ENCODE data around the gene ATG5.
A peak's percentile ranks its signal among the peaks of the same experiment; 100 is the strongest.

The ATG5 gene

DNA sequence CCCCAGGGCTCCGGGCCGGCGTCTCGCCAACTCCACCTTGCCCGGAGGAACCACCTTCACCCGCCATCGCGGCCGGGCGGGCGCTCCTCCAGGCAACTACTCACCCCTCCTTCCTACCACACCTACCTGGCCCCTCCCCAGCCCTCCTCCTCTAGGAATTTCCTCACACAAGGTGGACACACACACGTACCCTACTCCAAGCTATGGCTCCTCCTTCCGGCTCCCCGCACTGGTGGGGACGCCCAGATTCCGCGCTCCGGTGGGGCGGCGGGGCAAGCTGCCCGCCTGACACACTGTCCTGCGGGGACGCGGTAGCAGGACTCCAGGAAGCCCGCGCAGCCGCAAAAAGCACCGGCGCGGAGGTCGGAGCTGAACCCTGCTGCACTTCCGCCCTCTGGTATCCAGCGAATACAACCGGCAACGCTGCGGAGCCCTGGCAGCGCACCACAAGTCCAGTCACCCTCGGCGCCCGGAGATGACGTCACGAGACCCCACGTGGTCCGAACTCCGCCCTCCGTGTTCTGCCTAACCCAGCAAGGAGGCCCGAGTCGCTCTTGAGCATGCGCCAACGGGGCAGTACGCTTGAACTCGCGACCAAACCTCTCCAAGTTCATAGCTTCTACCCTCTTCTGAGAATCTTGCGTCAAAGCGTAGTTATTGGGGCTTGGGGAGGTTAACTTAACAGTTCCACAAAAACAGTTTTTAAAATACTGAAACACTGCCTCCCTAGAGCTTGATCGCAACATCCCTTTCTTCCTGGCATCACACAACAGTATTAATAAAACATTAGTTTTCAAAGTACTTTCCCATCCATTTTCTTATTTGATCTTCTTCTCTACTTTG, at the start of gene ATG5:
ATG5 (minus strand) TSS at position 425 of the 843 bp plus-strand sequence. CDS start 9,552 bp downstream, outside the sequence.
- DNase-seq = peak; percentile 100

DNA sequence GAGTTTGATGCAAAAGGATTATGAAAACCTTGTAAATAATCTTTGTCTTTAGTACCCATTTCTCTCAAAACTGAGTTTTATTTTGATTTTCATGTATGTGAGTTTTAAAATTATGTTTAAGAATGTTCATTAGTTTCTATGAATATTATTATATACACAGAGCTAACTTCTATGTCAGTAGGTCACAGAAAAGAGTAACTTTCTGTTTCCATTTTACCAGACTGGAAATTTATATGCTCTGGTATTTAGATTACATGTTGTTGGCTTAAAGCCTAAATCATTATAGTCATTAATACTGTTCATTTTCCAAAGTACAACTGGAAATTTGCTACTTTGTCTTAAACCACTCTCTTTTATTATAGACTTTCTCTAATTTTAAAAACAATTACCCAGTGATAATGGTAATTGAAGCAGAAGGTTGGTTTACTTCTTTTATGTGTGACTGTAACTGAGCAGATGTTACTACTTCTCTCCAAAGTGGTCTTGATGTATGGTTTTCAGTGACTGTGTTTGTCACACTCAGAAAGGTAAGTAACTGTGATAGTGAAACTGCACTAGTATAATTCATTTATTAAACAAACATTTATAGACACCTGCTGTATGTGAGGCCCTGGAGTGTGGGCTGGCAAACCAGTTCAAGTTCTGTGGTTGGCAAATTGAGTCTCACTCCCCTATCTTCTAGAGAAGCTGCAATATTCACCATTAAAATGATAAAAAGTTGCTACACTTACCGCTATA, 48.1 kb upstream of the ATG5 start:
- no peak for DNase-seq

DNA sequence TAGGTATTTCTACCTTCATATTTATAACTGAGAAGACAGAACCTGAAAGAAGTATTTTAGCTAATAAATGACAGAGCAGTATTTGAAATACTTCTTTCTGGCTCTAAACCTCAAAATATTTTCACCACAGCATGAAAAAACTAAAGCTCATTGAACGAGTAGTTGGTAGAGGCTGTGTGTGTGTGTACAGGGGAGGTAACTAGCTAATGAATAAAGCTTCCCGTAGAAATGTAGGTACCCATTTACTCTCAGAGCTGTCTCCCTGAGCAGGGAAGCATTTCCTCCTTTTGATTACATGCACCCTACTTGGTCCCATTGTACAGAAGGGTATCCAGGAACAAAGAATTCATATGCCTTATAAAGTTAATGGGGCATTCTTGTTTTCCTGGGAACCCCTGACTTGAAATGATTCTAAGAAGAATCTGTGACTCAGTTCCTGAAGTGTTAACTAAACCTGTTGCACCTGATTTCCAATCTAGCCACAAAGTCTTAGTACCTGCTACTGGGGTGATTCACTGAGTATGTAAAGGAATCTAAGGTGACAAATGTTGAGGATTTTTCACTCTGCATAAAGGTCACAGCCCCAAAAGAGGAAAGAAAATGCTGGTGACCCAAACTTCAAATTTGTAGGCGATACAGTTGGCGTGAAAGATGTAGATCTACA, 47.4 kb upstream of the ATG5 start:
- DNase-seq = no peak

DNA sequence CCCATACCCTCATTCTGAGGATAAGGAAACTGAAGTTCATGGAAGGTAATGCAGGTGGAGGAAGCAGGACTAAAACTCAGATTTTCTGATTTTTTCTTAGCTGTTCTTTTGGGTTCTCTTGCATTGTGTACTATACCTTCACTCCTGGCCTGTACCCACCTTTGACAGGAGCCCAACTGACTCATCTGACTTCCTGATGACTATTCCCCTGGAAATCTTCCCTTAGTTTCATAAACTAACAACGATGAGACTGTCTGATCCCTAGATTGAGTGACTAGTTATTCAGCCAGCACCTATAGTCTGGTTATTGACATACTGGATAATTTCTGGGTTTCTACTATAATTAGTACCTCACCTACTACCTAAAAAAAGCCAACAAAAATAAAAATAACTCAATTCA, 45.1 kb upstream of the ATG5 start:
- DNase-seq = no peak

DNA sequence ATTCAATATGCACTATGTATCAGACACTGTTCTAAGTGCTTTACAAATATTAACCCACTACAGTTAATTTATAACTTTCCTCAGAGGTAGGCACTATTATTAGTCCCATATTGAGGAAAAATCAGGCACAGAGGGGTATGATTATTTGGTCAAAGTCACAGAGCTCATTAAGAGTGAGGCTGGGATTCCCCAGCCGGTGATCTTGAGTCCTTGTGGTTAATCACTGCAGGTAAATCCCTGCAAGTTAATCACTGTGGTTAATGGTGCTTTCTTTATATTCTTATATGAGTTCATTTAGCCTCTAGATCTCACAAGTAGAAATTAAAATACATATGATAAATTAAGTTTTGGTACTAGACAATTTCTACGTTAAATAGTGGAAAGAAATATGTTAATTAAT, 44.2 kb upstream of the ATG5 start:
- DNase-seq = no peak

DNA sequence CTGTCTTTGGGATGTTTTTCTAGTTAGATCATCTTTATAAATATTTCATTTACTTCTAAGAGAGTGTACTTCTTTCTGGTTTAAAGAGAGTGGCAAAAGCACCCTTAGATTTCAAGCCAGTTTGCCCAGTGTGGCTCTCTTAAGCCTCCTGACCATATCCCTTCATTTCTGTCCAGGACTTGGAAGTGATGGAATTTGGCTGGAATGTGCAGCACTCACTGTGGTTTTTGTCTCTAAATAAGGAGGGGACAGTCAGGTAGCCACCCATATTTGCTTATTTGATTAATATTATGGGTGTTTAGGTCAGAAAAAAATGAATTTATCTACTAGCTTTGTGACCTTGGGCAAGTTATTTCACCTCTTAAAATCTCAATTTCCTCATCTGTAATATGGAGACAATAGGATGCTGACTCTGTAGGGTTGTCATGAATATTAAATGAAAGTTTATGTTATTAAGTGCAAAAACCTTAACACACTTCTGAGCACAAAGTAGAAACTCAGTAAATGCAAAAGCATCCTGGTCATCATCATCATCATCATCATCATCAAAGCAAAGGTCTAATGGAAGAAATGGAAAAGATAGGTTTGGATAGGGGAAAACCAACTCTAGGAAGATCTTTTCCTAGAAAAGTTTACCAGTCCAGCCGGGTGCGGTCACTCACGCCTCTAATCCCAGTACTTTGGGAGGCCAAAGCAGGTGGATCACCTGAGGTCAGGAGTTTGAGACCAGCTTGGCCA, 38.0 kb upstream of the ATG5 start:
- DNase-seq = no peak

DNA sequence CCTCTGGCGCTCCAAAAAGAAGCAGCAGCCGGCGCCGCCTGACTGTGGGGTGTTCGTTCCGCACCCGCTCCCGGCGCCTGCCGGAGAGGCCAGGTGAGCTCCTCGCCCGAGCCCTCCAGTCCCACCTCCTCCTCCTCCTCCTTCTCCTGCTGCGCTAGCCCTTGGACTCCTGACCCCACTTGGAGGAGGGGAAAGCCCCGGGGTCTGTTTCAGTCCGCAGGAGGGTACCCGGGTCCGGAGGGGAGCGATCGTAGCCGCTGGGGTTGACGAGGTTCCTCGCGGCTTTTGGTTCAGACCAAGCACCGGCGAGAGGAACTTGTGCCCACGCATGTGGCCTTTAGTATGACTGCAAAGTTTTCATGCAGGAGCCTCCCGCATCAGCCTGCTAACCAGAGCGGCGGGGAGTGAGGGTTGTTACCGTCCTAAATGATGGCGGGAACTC, 35.5 kb upstream of the ATG5 start:
- DNase-seq = peak; percentile 26 to 28

DNA sequence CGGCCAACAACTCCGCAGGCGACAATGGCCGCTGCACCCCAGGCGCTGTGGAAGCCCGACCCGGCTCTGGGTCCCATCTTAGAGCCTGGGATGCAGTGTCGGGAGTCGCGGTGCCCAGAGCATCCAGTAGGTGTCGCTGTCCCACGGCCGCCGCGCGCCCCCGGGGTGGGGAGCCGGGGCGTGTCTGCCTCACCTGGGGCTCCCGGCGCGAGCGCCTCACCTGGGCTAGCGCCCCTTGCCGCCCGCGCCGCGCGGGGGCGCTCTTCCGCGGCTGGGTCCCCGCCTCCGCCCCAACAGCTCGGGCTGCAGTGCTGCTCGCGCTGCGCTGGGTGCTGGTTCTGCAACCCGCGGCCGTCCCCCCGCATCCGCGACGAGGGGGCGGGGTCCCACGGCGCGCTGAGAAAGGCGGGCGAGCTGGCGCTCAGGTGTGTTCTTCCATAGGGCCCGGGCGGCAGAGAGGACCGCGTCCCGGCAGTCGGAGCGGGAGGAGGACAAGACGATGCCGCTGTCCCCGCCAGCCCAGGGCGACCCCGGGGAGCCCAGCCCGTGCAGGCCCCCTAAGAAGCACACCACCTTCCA, 34.9 kb upstream of the ATG5 start, which contains the start of gene CRYBG1:
CRYBG1 (plus strand) TSS at position 308 of the 579 bp plus-strand sequence; CDS start at position 500, 192 bp downstream.
- DNase-seq = peak; percentile 73 to 75

DNA sequence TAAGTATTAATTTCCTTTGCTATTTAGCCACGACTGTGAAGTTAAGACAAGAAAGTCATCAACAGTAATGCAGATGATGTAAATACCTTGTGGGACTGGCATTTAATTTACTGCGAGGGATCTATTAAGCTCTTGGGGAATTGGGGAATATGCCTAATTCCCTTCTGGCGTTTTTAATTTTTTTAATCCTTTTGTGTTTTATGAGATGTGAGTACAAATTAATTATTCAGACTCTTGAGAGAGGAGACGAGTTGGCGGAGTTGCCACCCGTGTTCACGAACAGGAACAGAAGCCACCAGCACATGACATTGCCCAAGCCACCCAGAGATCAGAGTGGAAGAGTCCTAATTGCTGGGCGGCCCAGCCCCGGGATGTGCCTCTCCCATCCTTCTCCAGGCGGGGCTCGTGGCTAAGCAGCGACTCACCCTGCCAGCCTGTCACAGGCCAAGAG, 34.4 kb upstream of the ATG5 start:
- no peak for DNase-seq

DNA sequence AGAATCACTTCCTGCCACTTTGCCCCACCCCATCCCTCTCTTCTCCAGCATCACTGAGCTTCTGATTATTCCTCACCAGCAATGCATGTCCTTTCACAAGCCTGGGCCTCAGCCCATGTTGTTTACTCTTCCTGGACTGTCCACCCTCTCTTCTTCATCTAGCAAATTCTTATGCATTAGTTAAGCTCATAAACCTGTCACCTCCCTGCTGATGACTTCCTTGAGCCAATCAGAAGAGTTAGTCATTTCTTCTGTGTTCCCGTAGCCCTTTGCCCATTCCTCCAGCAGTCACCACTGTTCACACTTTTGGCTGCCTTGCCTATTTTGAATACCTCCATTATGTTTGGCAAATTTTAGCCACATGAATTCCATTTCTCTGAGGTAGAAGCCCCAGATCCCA, 30.8 kb upstream of the ATG5 start:
- no peak for DNase-seq

DNA sequence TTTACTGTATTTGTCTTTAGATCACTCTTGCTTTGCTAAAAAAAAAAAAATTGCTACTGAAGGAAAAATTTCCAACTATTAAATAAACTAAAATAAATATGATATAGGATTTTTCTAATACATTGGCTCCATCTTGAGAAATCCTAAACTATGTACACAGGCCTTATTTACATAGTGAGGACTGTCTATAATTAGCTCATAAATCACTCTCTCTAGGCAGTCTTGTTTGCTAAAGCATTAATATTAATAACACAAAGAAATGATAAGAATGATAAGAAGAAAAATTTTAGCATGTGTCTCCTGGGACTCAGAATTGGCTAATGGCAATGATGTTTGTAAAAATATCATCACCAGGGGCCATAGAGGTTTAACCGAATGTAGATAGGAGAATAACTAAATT, 21.7 kb upstream of the ATG5 start:
- DNase-seq = no peak

DNA sequence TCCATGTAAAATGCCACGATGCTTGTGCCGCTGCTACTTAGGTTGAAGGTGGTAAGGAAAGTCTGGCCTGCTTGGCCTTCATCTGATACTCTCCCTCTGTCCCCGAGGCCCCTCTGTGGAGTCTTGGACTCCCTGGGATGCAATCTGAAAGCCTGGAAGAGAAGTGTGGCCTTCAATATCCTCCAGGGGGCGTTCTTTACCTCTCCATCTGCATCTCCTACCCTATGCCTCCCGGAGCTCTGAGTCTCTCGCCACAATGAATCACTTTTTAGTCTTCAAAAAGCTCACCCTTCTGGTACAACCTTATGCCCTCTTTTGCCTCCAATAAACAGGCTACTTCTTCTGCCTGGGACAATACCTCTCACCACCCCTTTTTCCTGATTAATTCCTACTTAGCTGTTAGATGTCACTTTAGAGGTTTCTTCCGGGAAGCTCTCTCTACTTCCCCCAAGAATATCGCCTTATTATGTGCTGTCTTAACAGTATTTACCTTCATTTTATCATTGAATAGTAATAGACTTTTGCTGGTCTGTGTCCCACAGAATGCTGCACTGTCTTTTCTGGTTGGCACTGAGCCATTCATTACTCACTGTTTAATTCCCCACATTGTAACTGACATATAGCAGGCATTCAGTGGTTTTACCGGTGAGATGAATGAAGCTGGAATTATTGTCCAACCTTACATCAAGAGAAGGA, 13.9 kb upstream of the ATG5 start:
- DNase-seq = peak; percentile 42 to 44

DNA sequence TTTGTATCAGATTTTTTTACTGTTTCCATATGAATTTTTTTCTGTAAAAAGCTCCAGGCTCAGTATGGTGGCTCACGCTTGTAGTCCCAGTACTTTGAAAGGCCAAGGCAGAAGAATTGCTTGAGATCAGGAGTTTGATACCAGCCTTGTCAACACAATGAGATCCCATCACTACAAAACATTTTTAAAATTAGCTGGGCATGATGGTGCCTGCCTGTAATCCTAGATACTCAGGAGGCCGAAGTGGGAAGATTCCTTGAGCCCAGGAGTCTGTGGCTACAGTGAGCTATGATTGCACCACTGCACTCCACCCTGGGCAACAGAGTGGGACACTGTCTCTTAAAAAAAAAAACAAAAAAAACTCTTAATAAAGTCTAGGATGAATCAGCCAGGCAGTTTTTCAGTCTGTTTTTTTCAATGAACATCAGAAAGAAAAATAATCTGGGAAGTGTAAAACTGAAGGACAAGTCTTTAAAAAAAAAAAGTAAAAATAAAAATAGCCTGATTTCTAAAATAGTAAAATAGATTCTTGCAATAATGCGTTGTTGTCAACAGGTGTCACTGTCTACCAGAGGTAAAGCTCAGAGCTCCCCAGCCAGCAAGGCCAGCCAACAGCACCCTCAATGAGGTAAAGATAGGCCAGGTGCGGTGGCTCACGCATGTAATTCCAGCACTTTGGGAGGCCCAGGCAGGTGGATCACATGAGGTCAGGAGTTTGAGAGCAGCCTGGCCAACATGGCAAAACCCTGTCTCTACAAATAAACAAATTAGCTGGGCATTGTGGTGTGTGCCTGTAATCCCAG, 9.3 kb upstream of the ATG5 start:
- DNase-seq = peak; percentile 41 to 44

DNA sequence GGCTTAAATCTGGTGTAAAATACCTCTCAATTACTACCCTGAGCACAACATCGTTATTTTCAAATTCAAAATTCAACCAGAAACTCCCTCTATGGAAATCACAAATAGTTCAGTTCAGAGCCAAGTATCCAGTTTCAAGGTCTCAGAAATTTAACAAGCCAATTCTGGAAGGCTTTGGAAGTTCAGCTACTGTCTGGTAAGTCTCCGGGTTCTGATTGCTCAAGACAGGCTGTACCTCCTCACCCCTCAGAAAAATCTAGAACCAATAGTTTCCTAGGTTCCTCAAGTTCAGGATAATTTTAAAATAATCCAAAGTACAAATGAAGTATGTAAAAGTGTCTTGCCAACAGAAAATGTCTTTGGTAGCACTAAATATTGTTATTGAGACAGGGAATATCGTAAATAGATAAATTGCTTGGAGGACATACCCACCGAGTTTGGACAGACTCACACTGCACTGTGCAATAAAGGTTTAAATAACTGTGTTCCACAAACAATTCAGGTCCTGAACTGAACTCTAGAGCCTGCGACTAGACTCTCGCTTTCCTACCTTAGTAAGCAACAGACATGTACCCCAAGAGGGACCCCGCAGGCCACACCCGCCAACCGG, 729 bp downstream of the ATG5 start:
- no peak for DNase-seq

DNA sequence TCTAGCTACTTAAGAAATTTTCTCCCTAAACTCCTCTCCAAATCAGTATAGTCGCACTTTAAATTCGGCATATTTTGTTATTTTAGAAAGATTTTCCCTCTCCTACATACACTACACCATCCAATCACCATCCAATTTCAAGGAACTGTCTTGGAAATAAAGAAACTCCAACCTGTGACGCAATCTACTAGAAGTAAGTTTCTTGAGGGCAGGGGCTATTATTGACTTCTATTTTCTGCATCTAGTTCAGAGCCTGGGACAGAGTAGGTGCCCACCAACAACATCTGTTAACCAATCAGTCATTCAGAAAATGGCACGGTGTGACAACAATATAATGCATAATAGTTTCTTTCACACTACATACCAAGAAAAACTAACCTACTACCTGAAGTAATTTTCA, 3.6 kb downstream of the ATG5 start:
- no peak for DNase-seq

DNA sequence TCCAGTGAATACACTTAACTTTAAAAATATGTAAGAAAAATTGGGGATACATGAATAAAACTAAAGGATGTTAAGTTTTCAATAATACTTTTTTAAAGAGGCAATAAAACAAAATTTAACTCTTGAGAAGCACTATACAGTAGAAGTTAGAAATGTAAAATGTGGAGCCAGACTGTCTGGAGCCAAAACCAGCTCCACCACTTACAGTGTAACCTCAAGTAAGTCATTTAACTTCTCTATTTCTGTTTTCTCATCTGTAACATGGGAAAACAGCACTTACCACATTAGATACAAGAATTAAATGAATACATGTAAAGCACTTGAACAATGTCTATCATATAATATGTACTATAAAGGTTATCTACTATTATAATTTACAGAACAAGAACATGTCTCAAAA, 6.7 kb downstream of the ATG5 start:
- no peak for DNase-seq

DNA sequence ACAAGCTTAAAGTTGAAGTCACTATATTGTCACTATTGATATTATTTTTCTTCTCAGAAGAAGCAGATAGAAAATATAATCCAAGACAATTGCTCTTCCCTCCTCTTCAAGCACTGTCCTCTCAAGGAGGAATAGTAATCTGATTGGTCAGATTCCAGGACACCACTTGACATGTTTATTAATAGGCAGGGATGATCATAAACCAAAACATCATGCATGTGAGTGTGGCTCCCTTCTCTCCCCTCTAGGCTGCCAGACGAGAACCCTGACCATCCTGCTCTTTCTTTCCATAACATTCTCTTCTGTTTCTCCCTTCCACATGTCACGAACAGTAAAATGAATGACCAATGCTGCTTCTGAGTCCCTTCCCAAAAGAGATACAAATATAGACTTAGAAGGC, 7.5 kb downstream of the ATG5 start:
- DNase-seq = no peak

DNA sequence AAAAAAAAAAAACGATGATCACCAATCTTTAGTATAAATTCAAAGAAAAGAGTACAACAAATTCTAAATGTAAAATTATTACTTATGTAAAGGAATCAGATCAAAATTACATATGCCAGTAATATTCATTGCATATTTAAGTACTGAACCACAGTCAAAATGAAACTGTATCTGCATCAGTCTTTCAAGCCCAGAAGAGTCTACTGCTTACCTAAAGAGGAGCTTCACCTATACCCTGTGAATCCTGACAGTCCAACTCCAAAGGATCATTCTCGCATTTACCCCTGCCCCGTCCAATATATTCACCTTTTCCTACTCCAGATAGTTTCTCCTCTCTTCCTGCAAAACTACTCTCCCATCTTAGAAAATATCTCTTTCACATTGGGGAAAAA, 9.2 kb downstream of the ATG5 start:
- DNase-seq = no peak

DNA sequence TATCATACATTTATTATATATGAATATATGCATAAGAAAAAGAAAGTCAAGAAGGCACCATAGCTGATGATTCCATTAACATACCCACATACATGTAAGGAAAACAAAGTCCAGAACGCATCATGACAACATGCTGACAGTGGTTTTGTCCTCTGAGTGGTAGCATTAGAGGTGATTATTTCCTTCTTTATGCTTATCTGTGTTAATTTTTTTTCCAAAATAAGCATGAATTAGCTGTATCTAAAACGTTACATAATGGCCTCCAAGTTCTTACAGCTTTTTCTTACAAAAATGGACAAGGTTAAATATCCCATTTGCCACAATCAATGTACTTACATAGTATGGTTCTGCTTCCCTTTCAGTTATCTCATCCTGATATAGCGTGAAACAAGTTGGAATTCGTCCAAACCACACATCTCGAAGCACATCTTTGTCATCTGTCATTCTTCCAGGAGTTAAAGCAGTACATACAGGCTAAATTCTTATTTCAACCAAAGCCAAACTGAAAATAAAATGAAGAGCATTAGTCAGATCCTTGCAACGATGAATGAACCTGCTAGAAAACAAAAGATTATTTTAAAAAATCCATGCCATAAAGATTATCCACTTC, 9.7 kb downstream of the ATG5 start:
- DNase-seq = no peak

Data from stimulated activated CD4-positive, alpha-beta T cell treated with anti-CD3 and anti-CD28 coated beads, Interleukin-2, amount 100 ng/mL, for 24 hours (primary cell).